HG02852 (cell line): ENCODE results near the gene TIMM13.

Experiments
- ATAC-seq: cut with Tn5 transposase; IDR thresholded peaks from one replicate; pipeline ENCODE4 v1.9.1; 2021; ENCODE audit warnings: mild to moderate bottlenecking, moderate library complexity; ENCODE audit not compliant: unreplicated experiment

TIMM13 gene

GRCh38 chr19:2455851-2456570, 28.6 kb upstream of the TIMM13 start:
- ATAC-seq = peak; percentile 31

- no peak for ATAC-seq
Measured at GRCh38 chr19:2454962-2455850, 27.8 kb upstream of the TIMM13 start.

GRCh38 chr19:2454199-2454961, 27.0 kb upstream of the TIMM13 start:
- no peak for ATAC-seq

- no peak for ATAC-seq
Measured at GRCh38 chr19:2453431-2454025, 26.1 kb upstream of the TIMM13 start.

- ATAC-seq = no peak
Measured at GRCh38 chr19:2451741-2452140, 24.4 kb upstream of the TIMM13 start.

GRCh38 chr19:2451138-2451537, 23.8 kb upstream of the TIMM13 start:
- ATAC-seq = no peak

GRCh38 chr19:2449019-2449418, 21.6 kb upstream of the TIMM13 start:
- ATAC-seq = no peak

- ATAC-seq = no peak
Measured at GRCh38 chr19:2446381-2446780, 19.0 kb upstream of the TIMM13 start.

- ATAC-seq = no peak
Measured at GRCh38 chr19:2444251-2445002, 17.0 kb upstream of the TIMM13 start.

- no peak for ATAC-seq
Measured at GRCh38 chr19:2443785-2444182, 16.4 kb upstream of the TIMM13 start.

GRCh38 chr19:2443116-2443784, 15.9 kb upstream of the TIMM13 start:
- no peak for ATAC-seq

GRCh38 chr19:2441096-2441752, 13.8 kb upstream of the TIMM13 start:
- ATAC-seq = no peak

- ATAC-seq = no peak
Measured at GRCh38 chr19:2440515-2440914, 13.1 kb upstream of the TIMM13 start.

- ATAC-seq = no peak
Measured at GRCh38 chr19:2438178-2438577, 10.8 kb upstream of the TIMM13 start.

- no peak for ATAC-seq
Measured at GRCh38 chr19:2436926-2437325, 9.5 kb upstream of the TIMM13 start.

- ATAC-seq = no peak
Measured at GRCh38 chr19:2436384-2436783, 9.0 kb upstream of the TIMM13 start.

- no peak for ATAC-seq
Measured at GRCh38 chr19:2434721-2435265, 7.4 kb upstream of the TIMM13 start.

GRCh38 chr19:2434267-2434666, 6.9 kb upstream of the TIMM13 start:
- no peak for ATAC-seq

- ATAC-seq = no peak
Measured at GRCh38 chr19:2433854-2434253, 6.5 kb upstream of the TIMM13 start.
